ENCODE data around the gene C8A. TPM values are rescaled to one million over a fixed set of nuclear protein-coding genes. Genes with fewer than 3 reads are reported as not detected.

Gene C8A
- total and polyA plus RNA-seq, 2 of the 13 experiments (the other 11 are each of a cell fraction or from before 2014, with no cell fraction given): 10.5 to 15.0 TPM

DNA sequence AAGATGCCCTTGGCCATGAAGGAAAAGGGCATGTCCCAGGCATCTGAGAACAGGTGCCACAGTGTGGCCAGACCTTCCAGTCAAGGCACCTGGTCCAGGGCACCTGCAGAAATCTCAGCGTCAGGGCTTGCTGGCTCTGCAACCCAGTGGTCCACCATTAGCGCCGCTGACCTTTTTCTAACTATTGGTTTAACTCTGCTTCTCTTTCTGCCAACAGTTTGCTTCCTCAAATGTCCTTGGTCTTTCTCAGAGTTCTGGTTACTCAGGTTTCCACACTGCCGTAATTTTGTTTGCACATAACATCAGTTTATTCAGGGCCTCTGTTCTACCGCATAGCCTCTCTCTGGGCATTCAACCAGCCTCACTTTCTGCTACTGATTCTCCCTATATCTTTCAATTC is 18.9 kb upstream of the C8A start (continued):
- TF ChIP-seq, protein P1, sequence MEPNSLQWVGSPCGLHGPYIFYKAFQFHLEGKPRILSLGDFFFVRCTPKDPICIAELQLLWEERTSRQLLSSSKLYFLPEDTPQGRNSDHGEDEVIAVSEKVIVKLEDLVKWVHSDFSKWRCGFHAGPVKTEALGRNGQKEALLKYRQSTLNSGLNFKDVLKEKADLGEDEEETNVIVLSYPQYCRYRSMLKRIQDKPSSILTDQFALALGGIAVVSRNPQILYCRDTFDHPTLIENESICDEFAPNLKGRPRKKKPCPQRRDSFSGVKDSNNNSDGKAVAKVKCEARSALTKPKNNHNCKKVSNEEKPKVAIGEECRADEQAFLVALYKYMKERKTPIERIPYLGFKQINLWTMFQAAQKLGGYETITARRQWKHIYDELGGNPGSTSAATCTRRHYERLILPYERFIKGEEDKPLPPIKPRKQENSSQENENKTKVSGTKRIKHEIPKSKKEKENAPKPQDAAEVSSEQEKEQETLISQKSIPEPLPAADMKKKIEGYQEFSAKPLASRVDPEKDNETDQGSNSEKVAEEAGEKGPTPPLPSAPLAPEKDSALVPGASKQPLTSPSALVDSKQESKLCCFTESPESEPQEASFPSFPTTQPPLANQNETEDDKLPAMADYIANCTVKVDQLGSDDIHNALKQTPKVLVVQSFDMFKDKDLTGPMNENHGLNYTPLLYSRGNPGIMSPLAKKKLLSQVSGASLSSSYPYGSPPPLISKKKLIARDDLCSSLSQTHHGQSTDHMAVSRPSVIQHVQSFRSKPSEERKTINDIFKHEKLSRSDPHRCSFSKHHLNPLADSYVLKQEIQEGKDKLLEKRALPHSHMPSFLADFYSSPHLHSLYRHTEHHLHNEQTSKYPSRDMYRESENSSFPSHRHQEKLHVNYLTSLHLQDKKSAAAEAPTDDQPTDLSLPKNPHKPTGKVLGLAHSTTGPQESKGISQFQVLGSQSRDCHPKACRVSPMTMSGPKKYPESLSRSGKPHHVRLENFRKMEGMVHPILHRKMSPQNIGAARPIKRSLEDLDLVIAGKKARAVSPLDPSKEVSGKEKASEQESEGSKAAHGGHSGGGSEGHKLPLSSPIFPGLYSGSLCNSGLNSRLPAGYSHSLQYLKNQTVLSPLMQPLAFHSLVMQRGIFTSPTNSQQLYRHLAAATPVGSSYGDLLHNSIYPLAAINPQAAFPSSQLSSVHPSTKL (CRISPR knock-in tag; IDR thresholded peaks at IDR 0.05): peak; percentile 78
- peak; percentile 66; the same call in 1 of the 2 replicates for TF ChIP-seq RXRB (CRISPR knock-in tag; IDR thresholded peaks at IDR 0.05; ENCODE audit: borderline replicate concordance)
- TF ChIP-seq, protein P2, sequence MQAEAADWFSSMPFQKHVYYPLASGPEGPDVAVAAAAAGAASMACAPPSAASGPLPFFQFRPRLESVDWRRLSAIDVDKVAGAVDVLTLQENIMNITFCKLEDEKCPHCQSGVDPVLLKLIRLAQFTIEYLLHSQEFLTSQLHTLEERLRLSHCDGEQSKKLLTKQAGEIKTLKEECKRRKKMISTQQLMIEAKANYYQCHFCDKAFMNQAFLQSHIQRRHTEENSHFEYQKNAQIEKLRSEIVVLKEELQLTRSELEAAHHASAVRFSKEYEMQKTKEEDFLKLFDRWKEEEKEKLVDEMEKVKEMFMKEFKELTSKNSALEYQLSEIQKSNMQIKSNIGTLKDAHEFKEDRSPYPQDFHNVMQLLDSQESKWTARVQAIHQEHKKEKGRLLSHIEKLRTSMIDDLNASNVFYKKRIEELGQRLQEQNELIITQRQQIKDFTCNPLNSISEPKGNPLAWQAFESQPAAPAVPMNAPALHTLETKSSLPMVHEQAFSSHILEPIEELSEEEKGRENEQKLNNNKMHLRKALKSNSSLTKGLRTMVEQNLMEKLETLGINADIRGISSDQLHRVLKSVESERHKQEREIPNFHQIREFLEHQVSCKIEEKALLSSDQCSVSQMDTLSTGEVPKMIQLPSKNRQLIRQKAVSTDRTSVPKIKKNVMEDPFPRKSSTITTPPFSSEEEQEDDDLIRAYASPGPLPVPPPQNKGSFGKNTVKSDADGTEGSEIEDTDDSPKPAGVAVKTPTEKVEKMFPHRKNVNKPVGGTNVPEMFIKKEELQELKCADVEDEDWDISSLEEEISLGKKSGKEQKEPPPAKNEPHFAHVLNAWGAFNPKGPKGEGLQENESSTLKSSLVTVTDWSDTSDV (CRISPR knock-in tag; IDR thresholded peaks at IDR 0.05): no peak
- TF ChIP-seq ZNF607 (CRISPR knock-in tag; IDR thresholded peaks at IDR 0.05; ENCODE audit: borderline replicate concordance): 0 out of 2 replicates have a peak, but pooled peaks have one; percentile 26
- TF ChIP-seq, protein P3, sequence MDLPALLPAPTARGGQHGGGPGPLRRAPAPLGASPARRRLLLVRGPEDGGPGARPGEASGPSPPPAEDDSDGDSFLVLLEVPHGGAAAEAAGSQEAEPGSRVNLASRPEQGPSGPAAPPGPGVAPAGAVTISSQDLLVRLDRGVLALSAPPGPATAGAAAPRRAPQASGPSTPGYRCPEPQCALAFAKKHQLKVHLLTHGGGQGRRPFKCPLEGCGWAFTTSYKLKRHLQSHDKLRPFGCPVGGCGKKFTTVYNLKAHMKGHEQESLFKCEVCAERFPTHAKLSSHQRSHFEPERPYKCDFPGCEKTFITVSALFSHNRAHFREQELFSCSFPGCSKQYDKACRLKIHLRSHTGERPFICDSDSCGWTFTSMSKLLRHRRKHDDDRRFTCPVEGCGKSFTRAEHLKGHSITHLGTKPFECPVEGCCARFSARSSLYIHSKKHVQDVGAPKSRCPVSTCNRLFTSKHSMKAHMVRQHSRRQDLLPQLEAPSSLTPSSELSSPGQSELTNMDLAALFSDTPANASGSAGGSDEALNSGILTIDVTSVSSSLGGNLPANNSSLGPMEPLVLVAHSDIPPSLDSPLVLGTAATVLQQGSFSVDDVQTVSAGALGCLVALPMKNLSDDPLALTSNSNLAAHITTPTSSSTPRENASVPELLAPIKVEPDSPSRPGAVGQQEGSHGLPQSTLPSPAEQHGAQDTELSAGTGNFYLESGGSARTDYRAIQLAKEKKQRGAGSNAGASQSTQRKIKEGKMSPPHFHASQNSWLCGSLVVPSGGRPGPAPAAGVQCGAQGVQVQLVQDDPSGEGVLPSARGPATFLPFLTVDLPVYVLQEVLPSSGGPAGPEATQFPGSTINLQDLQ (CRISPR knock-in tag; IDR thresholded peaks at IDR 0.05): no peak
- no peak for TF ChIP-seq TSC22D2 (CRISPR knock-in tag; IDR thresholded peaks at IDR 0.05; ENCODE audit: borderline replicate concordance)
- TF ChIP-seq ZNF230 (CRISPR knock-in tag; IDR thresholded peaks at IDR 0.05): no peak
- TF ChIP-seq NFIB (CRISPR knock-in tag; IDR thresholded peaks at IDR 0.05; ENCODE audit: borderline replicate concordance): no peak
- no peak for TF ChIP-seq CBFB (CRISPR knock-in tag; IDR thresholded peaks at IDR 0.05)
- TF ChIP-seq ZNF549 (CRISPR knock-in tag; IDR thresholded peaks at IDR 0.05): no peak
- no peak for TF ChIP-seq ZSCAN22 (CRISPR knock-in tag; IDR thresholded peaks at IDR 0.05)
- TF ChIP-seq FOXP1 (IDR thresholded peaks at IDR 0.05): no peak
- TF ChIP-seq FOXP1 (CRISPR knock-in tag; IDR thresholded peaks at IDR 0.05): no peak
- no peak for TF ChIP-seq NFE2 (CRISPR knock-in tag; IDR thresholded peaks at IDR 0.05)
- peak; percentile 61; the same call in 1 of the 2 replicates for TF ChIP-seq MIXL1 (CRISPR knock-in tag; IDR thresholded peaks at IDR 0.05)
- no peak for TF ChIP-seq ZSCAN25 (CRISPR knock-in tag; IDR thresholded peaks at IDR 0.05)
- TF ChIP-seq, protein P4, sequence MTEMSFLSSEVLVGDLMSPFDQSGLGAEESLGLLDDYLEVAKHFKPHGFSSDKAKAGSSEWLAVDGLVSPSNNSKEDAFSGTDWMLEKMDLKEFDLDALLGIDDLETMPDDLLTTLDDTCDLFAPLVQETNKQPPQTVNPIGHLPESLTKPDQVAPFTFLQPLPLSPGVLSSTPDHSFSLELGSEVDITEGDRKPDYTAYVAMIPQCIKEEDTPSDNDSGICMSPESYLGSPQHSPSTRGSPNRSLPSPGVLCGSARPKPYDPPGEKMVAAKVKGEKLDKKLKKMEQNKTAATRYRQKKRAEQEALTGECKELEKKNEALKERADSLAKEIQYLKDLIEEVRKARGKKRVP (CRISPR knock-in tag; IDR thresholded peaks at IDR 0.05): peak in 1 of 2 experiments; percentile 60; a peak in 2 of 4 replicates
- TF ChIP-seq SMAD1 (CRISPR knock-in tag; IDR thresholded peaks at IDR 0.05; ENCODE audit: borderline replicate concordance, low read depth): no peak

Data from HepG2 (cell line).